DMS79 (cell line): Measurements from ENCODE around the gene CLDN7.
A peak's percentile ranks its signal among the peaks of the same experiment; 100 is the strongest.

Experiments
- DNase-seq: peaks from one replicate; lab custom pipeline; 2025; lab: John Stamatoyannopoulos, UW

CLDN7 gene

GRCh38 chr17:7285679-7286078 is 23.4 kb upstream of the CLDN7 start:
- DNase-seq: no peak

- no peak for DNase-seq
Observed at GRCh38 chr17:7284911-7285310, 22.6 kb upstream of the CLDN7 start.

GRCh38 chr17:7283471-7284216 is 21.4 kb upstream of the CLDN7 start:
- no peak for DNase-seq

- no peak for DNase-seq
Observed at GRCh38 chr17:7282752-7283321, 20.6 kb upstream of the CLDN7 start.

- DNase-seq: no peak
Observed at GRCh38 chr17:7281953-7282751, 19.9 kb upstream of the CLDN7 start.

- DNase-seq: peak; percentile 58
Observed at GRCh38 chr17:7281074-7281952, 19.0 kb upstream of the CLDN7 start, which contains the start of gene SLC2A4. TSS of gene SLC2A4 (plus strand) at chr17:7281718. CDS start at chr17:7281935, 217 bp downstream.

- peak; percentile 63 for DNase-seq
Observed at GRCh38 chr17:7280519-7281073, 18.3 kb upstream of the CLDN7 start.

GRCh38 chr17:7279448-7279847 is 17.2 kb upstream of the CLDN7 start:
- DNase-seq: no peak

- DNase-seq: no peak
Observed at GRCh38 chr17:7266784-7267183, 4.5 kb upstream of the CLDN7 start.

- DNase-seq: no peak
Observed at GRCh38 chr17:7263801-7264078, 1.5 kb upstream of the CLDN7 start.

- DNase-seq: peak; percentile 52
Observed at GRCh38 chr17:7262935-7263800, 890 bp upstream of the CLDN7 start.

GRCh38 chr17:7261379-7262191 is 693 bp downstream of the CLDN7 start:
- peak; percentile 12 for DNase-seq

GRCh38 chr17:7260651-7261378 is 1.5 kb downstream of the CLDN7 start:
- DNase-seq: peak; percentile 37

- DNase-seq: no peak
Observed at GRCh38 chr17:7260151-7260550, 2.1 kb downstream of the CLDN7 start.

GRCh38 chr17:7259555-7259889 is 2.8 kb downstream of the CLDN7 start:
- DNase-seq: no peak

GRCh38 chr17:7258731-7259554 is 3.3 kb downstream of the CLDN7 start:
- no peak for DNase-seq

GRCh38 chr17:7256766-7257456 is 5.4 kb downstream of the CLDN7 start:
- no peak for DNase-seq

GRCh38 chr17:7254511-7254910 is 7.8 kb downstream of the CLDN7 start:
- no peak for DNase-seq
